Liver (tissue), 9 donors: ENCODE data around the gene SLC14A1. TPM values are rescaled to one million over a fixed set of nuclear protein-coding genes. Genes with fewer than 3 reads are reported as not detected.

Source experiments
- DNase-seq: peaks from one replicate; pipeline ENCODE4 v3.0.0-alpha.2; 2017; ENCODE audit warnings: low spot score
- H3K27ac ChIP-seq, 2 donors: one replicate each; pipeline ENCODE4 v1.7.0; 2013; ENCODE audit warnings: inconsistent platforms in 2 of 2, low read length in 2 of 2, control low read depth in 1 of 2, low read depth in 1 of 2, mild to moderate bottlenecking in 1 of 2
- H3K27me3 ChIP-seq, 4 donors: one replicate each; pipeline versions ENCODE4 v1.6.1 to v1.7.0; 2013; ENCODE audit warnings: low read length in 3 of 4, inconsistent platforms in 1 of 4, mild to moderate bottlenecking in 1 of 4, moderate library complexity in 1 of 4; ENCODE audit not compliant: control insufficient read depth in 4 of 4, insufficient read depth in 4 of 4
- H3K36me3 ChIP-seq, 4 donors: one replicate each; pipeline versions ENCODE4 v1.6.1 to v1.7.0; 2013; ENCODE audit warnings: low read length in 3 of 4, mild to moderate bottlenecking in 3 of 4, low read depth in 1 of 4, moderate library complexity in 1 of 4; ENCODE audit not compliant: control insufficient read depth in 4 of 4, insufficient read depth in 3 of 4
- H3K4me1 ChIP-seq, 4 donors: one replicate each; pipeline versions ENCODE4 v1.6.1 to v1.7.0; 2013; ENCODE audit warnings: low read length in 3 of 4, mild to moderate bottlenecking in 3 of 4, moderate library complexity in 1 of 4; ENCODE audit not compliant: control insufficient read depth in 4 of 4, insufficient read depth in 4 of 4
- H3K4me3 ChIP-seq, 3 donors: one replicate each; pipeline versions ENCODE4 v1.6.1 to v1.7.0; 2013; ENCODE audit warnings: low read length in 3 of 3, control low read depth in 1 of 3, low read depth in 1 of 3, mild to moderate bottlenecking in 1 of 3
- H3K9ac ChIP-seq, 2 donors: one replicate each; pipeline ENCODE4 v1.7.0; 2013; ENCODE audit warnings: low read length in 2 of 2, mild to moderate bottlenecking in 2 of 2, moderate library complexity in 2 of 2, control low read depth in 1 of 2, low read depth in 1 of 2
- H3K9me3 ChIP-seq, 4 donors: one replicate each; pipeline versions ENCODE4 v1.6.1 to v1.7.0; 2013; ENCODE audit warnings: low read length in 3 of 4; ENCODE audit not compliant: control insufficient read depth in 4 of 4
- EGR1 ChIP-seq, 2 donors: IDR thresholded peaks; 2 replicates each; pipeline ENCODE4 v1.6.1; 2016 to 2018; ENCODE audit warnings: antibody characterized with exemption in 2 of 2, low read depth in 2 of 2
- FOXA1 ChIP-seq: IDR thresholded peaks from 2 replicates; pipeline ENCODE4 v1.6.1; 2016; ENCODE audit warnings: antibody characterized with exemption
- FOXA2 ChIP-seq: IDR thresholded peaks from 2 replicates; pipeline ENCODE4 v1.6.1; 2016; ENCODE audit warnings: antibody characterized with exemption
- GABPA ChIP-seq, 2 donors: IDR thresholded peaks in 1 of 2; conservative IDR thresholded peaks in 1 of 2; 2 replicates each; pipeline ENCODE4 v1.6.1; 2016; ENCODE audit warnings: antibody characterized with exemption in 2 of 2, mild to moderate bottlenecking in 1 of 2, moderate library complexity in 1 of 2
- HNF4A ChIP-seq, 2 donors: conservative IDR thresholded peaks; 2 replicates each; pipeline ENCODE4 v1.6.1; 2016; ENCODE audit warnings: antibody characterized with exemption in 2 of 2, mild to moderate bottlenecking in 2 of 2
- HNF4G ChIP-seq: IDR thresholded peaks from 2 replicates; pipeline ENCODE4 v1.6.1; 2016; ENCODE audit warnings: antibody characterized with exemption
- JUND ChIP-seq, 2 donors: IDR thresholded peaks; 2 replicates each; pipeline ENCODE4 v1.6.1; 2016; ENCODE audit warnings: antibody characterized with exemption in 2 of 2
- NR2F2 ChIP-seq: IDR thresholded peaks from 2 replicates; pipeline ENCODE4 v1.6.1; 2016; ENCODE audit warnings: antibody characterized with exemption
- RAD21 ChIP-seq, 2 donors: IDR thresholded peaks; 2 replicates each; pipeline ENCODE4 v1.6.1; 2016; ENCODE audit warnings: antibody characterized with exemption in 2 of 2, mild to moderate bottlenecking in 2 of 2
- RXRA ChIP-seq, 2 donors: IDR thresholded peaks; 2 replicates each; pipeline ENCODE4 v1.6.1; 2017 to 2018; ENCODE audit warnings: antibody characterized with exemption in 2 of 2, mild to moderate bottlenecking in 1 of 2
- SP1 ChIP-seq: IDR thresholded peaks from 2 replicates; pipeline ENCODE4 v1.6.1; 2018; ENCODE audit warnings: antibody characterized with exemption, mild to moderate bottlenecking
- TAF1 ChIP-seq: conservative IDR thresholded peaks from 2 replicates; pipeline ENCODE4 v1.6.1; 2016; ENCODE audit warnings: antibody characterized with exemption, mild to moderate bottlenecking
- YY1 ChIP-seq: IDR thresholded peaks from 2 replicates; pipeline ENCODE4 v1.6.1; 2016; ENCODE audit warnings: antibody characterized with exemption, mild to moderate bottlenecking
- WGBS: extraction: QIAGEN DNeasy Blood & Tissue Kit; methylation state at CpG from one replicate; pipeline ENCODE4 v1.1.7; 2013; 5-methylcytosine and 5-hydroxymethylcytosine counted together
- polyA plus RNA-seq, 2 donors: library from polyadenylated mRNA; stranded (reverse) in 1 of 2; unstranded in 1 of 2; fragments of 200-250 nt in 1 of 2; fragments of >200 nt in 1 of 2; fragmentation: Nextera tagmentation in 1 of 2; extraction: Ambion mirVana in 1 of 2; gene quantifications; one replicate each; pipeline versions ENCODE4 v1.2.1 to v1.2.3, GENCODE V29; 2013 to 2015
- total RNA-seq, 2 donors: library from RNA; depleted of rRNA; stranded (reverse); fragments of >200 nt; gene quantifications; one replicate each; pipeline ENCODE4 v1.2.3, GENCODE V29; 2014
- TF ChIP-seq, protein P1 (sequence below): IDR thresholded peaks from 2 replicates; pipeline ENCODE4 v1.6.1; 2016; ENCODE audit warnings: antibody characterized with exemption
- TF ChIP-seq, protein P2 (sequence below): IDR thresholded peaks from 2 replicates; pipeline ENCODE4 v1.6.1; 2016; ENCODE audit warnings: antibody characterized with exemption
- TF ChIP-seq, protein P3 (sequence below): fragments of 150-350 bp; IDR thresholded peaks from 2 replicates; pipeline ENCODE4 v1.5.1; 2017; ENCODE audit warnings: improper control_type of control experiment, low read depth, low read length; ENCODE audit not compliant: missing input control
- TF ChIP-seq, protein P4 (sequence below): IDR thresholded peaks from 2 replicates; pipeline ENCODE4 v1.6.1; 2016; ENCODE audit warnings: antibody characterized with exemption
- TF ChIP-seq, protein P5 (sequence below): IDR thresholded peaks from 2 replicates; pipeline ENCODE4 v1.6.1; 2016; ENCODE audit warnings: antibody characterized with exemption, mild to moderate bottlenecking
- donor health status: healthy.
- donor health status: healthy.
- donor health status: healthy.
- donor health status: healthy.
- donor health status: healthy.

The SLC14A1 gene
- total and polyA plus RNA-seq, 4 donors = 0.56 to 96.7 (median 0.80) TPM

DNA sequence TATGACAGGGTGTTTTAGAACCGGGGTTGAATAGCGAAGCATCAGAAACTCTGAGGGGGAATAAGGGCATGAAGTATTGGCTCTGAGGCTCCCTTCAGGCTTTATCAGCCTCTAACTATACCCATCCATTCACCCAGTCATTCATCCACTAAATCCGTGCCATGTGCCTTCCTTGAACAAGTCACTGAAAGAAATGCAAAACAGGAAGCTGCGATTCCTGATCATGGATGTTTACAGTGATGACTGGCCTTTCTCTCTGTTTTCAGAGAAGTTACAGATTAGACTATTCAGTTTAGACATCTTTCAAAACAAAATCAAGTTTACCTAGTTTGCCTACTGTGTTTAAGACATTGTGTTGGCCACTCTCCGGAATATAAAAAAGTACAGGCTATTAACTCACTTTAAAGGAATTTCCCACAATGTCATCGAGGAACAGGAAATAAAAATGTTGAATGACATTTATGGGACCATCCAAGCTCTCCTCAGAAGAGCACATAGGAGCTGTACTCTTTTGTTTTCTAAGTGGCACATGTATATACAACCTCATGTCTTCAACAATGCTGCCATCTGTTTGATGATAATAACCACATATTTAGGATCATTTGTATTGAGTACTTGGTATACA lies 43.8 kb upstream of the SLC14A1 start:
- H3K4me3 ChIP-seq = no peak overlapping the region
- H3K27ac ChIP-seq = no peak overlapping the region
- no peaks in the 10 kb centered on the region for H3K9me3 ChIP-seq
- no peak for TF ChIP-seq EGR1 (IDR thresholded peaks at IDR 0.05; ENCODE audit: low read depth in 2 of 2)
- no peaks in the 10 kb centered on the region for H3K4me1 ChIP-seq
- H3K27me3 ChIP-seq = no peaks in the 10 kb centered on the region
- no peaks in the 10 kb centered on the region for H3K36me3 ChIP-seq
- DNase-seq = no peak
- no peak overlapping the region for H3K9ac ChIP-seq
- WGBS = 80% methylated on average over 6 of the region's 6 CpGs

DNA sequence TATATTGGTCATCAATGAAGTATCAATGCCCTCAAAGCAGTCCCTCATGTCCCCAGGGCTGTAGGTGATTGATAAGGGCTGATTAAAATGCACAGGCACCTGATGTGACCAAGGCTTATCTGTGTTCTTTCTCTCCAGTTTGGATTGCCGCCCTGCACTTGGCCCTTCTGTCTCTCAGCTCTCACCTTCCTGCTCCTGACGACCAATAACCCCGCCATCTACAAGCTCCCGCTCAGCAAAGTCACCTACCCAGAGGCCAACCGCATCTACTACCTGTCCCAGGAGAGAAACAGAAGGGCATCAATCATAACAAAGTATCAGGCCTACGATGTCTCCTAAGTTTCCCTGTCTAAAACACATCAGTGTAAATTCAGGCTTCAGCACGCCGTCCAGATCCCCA lies 41.8 kb upstream of the SLC14A1 start:
- no peaks in the 10 kb centered on the region for H3K27me3 ChIP-seq
- H3K9ac ChIP-seq = no peak overlapping the region
- no peaks in the 10 kb centered on the region for H3K9me3 ChIP-seq
- no peaks in the 10 kb centered on the region for H3K4me1 ChIP-seq
- no peak for TF ChIP-seq FOXA1
- TF ChIP-seq SP1 = no peak
- TF ChIP-seq TAF1 = no peak
- no peak for TF ChIP-seq EGR1 (IDR thresholded peaks at IDR 0.05; ENCODE audit: low read depth in 2 of 2)
- no peak for TF ChIP-seq RAD21 (IDR thresholded peaks at IDR 0.05)
- TF ChIP-seq, protein P1, sequence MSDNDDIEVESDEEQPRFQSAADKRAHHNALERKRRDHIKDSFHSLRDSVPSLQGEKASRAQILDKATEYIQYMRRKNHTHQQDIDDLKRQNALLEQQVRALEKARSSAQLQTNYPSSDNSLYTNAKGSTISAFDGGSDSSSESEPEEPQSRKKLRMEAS = no peak
- TF ChIP-seq, protein P2, sequence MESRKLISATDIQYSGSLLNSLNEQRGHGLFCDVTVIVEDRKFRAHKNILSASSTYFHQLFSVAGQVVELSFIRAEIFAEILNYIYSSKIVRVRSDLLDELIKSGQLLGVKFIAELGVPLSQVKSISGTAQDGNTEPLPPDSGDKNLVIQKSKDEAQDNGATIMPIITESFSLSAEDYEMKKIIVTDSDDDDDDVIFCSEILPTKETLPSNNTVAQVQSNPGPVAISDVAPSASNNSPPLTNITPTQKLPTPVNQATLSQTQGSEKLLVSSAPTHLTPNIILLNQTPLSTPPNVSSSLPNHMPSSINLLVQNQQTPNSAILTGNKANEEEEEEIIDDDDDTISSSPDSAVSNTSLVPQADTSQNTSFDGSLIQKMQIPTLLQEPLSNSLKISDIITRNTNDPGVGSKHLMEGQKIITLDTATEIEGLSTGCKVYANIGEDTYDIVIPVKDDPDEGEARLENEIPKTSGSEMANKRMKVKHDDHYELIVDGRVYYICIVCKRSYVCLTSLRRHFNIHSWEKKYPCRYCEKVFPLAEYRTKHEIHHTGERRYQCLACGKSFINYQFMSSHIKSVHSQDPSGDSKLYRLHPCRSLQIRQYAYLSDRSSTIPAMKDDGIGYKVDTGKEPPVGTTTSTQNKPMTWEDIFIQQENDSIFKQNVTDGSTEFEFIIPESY = no peak
- no peak for TF ChIP-seq HNF4A (conservative IDR thresholded peaks at IDR 0.05)
- no peak for TF ChIP-seq GABPA (IDR thresholded peaks at IDR 0.05 in 1 of 2, conservative IDR thresholded peaks at IDR 0.05 in 1 of 2)
- TF ChIP-seq HNF4G = no peak
- TF ChIP-seq RXRA (IDR thresholded peaks at IDR 0.05) = no peak
- TF ChIP-seq NR2F2 = no peak
- TF ChIP-seq, protein P3, sequence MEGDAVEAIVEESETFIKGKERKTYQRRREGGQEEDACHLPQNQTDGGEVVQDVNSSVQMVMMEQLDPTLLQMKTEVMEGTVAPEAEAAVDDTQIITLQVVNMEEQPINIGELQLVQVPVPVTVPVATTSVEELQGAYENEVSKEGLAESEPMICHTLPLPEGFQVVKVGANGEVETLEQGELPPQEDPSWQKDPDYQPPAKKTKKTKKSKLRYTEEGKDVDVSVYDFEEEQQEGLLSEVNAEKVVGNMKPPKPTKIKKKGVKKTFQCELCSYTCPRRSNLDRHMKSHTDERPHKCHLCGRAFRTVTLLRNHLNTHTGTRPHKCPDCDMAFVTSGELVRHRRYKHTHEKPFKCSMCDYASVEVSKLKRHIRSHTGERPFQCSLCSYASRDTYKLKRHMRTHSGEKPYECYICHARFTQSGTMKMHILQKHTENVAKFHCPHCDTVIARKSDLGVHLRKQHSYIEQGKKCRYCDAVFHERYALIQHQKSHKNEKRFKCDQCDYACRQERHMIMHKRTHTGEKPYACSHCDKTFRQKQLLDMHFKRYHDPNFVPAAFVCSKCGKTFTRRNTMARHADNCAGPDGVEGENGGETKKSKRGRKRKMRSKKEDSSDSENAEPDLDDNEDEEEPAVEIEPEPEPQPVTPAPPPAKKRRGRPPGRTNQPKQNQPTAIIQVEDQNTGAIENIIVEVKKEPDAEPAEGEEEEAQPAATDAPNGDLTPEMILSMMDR = no peak
- TF ChIP-seq, protein P4, sequence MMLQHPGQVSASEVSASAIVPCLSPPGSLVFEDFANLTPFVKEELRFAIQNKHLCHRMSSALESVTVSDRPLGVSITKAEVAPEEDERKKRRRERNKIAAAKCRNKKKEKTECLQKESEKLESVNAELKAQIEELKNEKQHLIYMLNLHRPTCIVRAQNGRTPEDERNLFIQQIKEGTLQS = no peak
- TF ChIP-seq, protein P5, sequence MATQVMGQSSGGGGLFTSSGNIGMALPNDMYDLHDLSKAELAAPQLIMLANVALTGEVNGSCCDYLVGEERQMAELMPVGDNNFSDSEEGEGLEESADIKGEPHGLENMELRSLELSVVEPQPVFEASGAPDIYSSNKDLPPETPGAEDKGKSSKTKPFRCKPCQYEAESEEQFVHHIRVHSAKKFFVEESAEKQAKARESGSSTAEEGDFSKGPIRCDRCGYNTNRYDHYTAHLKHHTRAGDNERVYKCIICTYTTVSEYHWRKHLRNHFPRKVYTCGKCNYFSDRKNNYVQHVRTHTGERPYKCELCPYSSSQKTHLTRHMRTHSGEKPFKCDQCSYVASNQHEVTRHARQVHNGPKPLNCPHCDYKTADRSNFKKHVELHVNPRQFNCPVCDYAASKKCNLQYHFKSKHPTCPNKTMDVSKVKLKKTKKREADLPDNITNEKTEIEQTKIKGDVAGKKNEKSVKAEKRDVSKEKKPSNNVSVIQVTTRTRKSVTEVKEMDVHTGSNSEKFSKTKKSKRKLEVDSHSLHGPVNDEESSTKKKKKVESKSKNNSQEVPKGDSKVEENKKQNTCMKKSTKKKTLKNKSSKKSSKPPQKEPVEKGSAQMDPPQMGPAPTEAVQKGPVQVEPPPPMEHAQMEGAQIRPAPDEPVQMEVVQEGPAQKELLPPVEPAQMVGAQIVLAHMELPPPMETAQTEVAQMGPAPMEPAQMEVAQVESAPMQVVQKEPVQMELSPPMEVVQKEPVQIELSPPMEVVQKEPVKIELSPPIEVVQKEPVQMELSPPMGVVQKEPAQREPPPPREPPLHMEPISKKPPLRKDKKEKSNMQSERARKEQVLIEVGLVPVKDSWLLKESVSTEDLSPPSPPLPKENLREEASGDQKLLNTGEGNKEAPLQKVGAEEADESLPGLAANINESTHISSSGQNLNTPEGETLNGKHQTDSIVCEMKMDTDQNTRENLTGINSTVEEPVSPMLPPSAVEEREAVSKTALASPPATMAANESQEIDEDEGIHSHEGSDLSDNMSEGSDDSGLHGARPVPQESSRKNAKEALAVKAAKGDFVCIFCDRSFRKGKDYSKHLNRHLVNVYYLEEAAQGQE = no peak
- no peak for TF ChIP-seq YY1
- TF ChIP-seq JUND (IDR thresholded peaks at IDR 0.05) = no peak
- TF ChIP-seq FOXA2 = no peak
- H3K27ac ChIP-seq = no peak overlapping the region
- H3K4me3 ChIP-seq = no peak overlapping the region
- 84% methylated on average over 8 of the region's 8 CpGs for WGBS
- no peak for DNase-seq
- no peaks in the 10 kb centered on the region for H3K36me3 ChIP-seq
